ENCODE data around the gene GSE1. TPM values are rescaled to one million over a fixed set of nuclear protein-coding genes. Genes with fewer than 3 reads are reported as not detected.

The GSE1 gene
- total and polyA plus RNA-seq, 2 experiments from 2014 or later, result 27.9 to 43.5 TPM

- 67% methylated on average over 3 of the region's 8 CpGs for WGBS (ENCODE audit: low lambda C conversion rate, missing lambda C conversion rate)
- H3K4me1 ChIP-seq (ENCODE audit: insufficient read depth), result peaks cover 24% of the 10 kb centered on the region
Observed at GRCh38 chr16:85627089-85627488, 14.0 kb downstream of the GSE1 start.

GRCh38 chr16:85627526-85628264, 14.6 kb downstream of the GSE1 start:
- 83% methylated on average over 26 of the region's 30 CpGs for WGBS (ENCODE audit: low lambda C conversion rate, missing lambda C conversion rate)
- Histone ChIP-seq H3K4me2 (peak overlapping the region; percentile 65), H3K9me3 (ENCODE audit: low read depth) (no peaks in the 10 kb centered on the region), H3K4me3 (no peak overlapping the region), H2AFZ (no peak overlapping the region), H3K9me2 (replicated peaks; ENCODE audit: insufficient read depth) (no peaks in the 10 kb centered on the region), H3K4me1 (ENCODE audit: insufficient read depth) (peaks cover 18% of the 10 kb centered on the region), H3K27ac (no peak overlapping the region), H3K79me2 (peaks cover 100% of the 10 kb centered on the region), H3K36me3 (replicated peaks; ENCODE audit: insufficient read depth, low read depth) (no peaks in the 10 kb centered on the region), H3K27me3 (no peaks in the 10 kb centered on the region), H4K20me1 (ENCODE audit: insufficient read depth, poor library complexity, severe bottlenecking) (peaks cover 100% of the 10 kb centered on the region)
- no peak for TF ChIP-seq EZH2 (IDR thresholded peaks at IDR 0.05; ENCODE audit: borderline replicate concordance)
- DNase-seq (ENCODE audit: low spot score), result no peak

More at GRCh38 chr16:85627089-85627488, 14.0 kb downstream of the GSE1 start:
- Histone ChIP-seq H2AFZ (no peak overlapping the region), H3K9me2 (replicated peaks; ENCODE audit: insufficient read depth) (no peaks in the 10 kb centered on the region), H3K4me3 (no peak overlapping the region), H3K36me3 (replicated peaks; ENCODE audit: insufficient read depth, low read depth) (no peaks in the 10 kb centered on the region), H3K27ac (no peak overlapping the region), H3K27me3 (no peaks in the 10 kb centered on the region), H3K4me2 (peak overlapping the region; percentile 65), H3K79me2 (peaks cover 100% of the 10 kb centered on the region), H4K20me1 (ENCODE audit: insufficient read depth, poor library complexity, severe bottlenecking) (peaks cover 100% of the 10 kb centered on the region), H3K9me3 (ENCODE audit: low read depth) (no peaks in the 10 kb centered on the region)
- TF ChIP-seq EZH2phosphoT487 (IDR thresholded peaks at IDR 0.05; ENCODE audit: low read depth, severe bottlenecking, unreplicated experiment) (no peak), EZH2 (IDR thresholded peaks at IDR 0.05; ENCODE audit: borderline replicate concordance) (no peak), CTCF (IDR thresholded peaks at IDR 0.05; ENCODE audit: poor library complexity) (no peak)
- no peak for DNase-seq (ENCODE audit: low spot score)

- Histone ChIP-seq H3K9me2 (replicated peaks; ENCODE audit: insufficient read depth) (no peaks in the 10 kb centered on the region), H4K20me1 (ENCODE audit: insufficient read depth, poor library complexity, severe bottlenecking) (peaks cover 100% of the 10 kb centered on the region), H3K4me1 (ENCODE audit: insufficient read depth) (peaks cover 17% of the 10 kb centered on the region), H2AFZ (no peak overlapping the region), H3K9me3 (ENCODE audit: low read depth) (no peaks in the 10 kb centered on the region), H3K36me3 (replicated peaks; ENCODE audit: insufficient read depth, low read depth) (no peaks in the 10 kb centered on the region), H3K4me3 (no peak overlapping the region), H3K79me2 (peaks cover 100% of the 10 kb centered on the region), H3K4me2 (no peak overlapping the region), H3K27me3 (no peaks in the 10 kb centered on the region), H3K27ac (no peak overlapping the region)
- DNase-seq (ENCODE audit: low spot score), result no peak
- WGBS (ENCODE audit: low lambda C conversion rate, missing lambda C conversion rate), result 89% methylated on average over 5 of the region's 5 CpGs
- no peak for TF ChIP-seq CTCF (IDR thresholded peaks at IDR 0.05; ENCODE audit: poor library complexity)
- TF ChIP-seq EZH2phosphoT487 (IDR thresholded peaks at IDR 0.05; ENCODE audit: low read depth, severe bottlenecking, unreplicated experiment), result no peak
- no peak for TF ChIP-seq EZH2 (IDR thresholded peaks at IDR 0.05; ENCODE audit: borderline replicate concordance)
Observed at GRCh38 chr16:85628265-85628556, 15.1 kb downstream of the GSE1 start.

GRCh38 chr16:85628645-85629044, 15.5 kb downstream of the GSE1 start:
- Histone ChIP-seq H3K27me3 (no peaks in the 10 kb centered on the region), H3K9me3 (ENCODE audit: low read depth) (no peaks in the 10 kb centered on the region), H3K9me2 (replicated peaks; ENCODE audit: insufficient read depth) (no peaks in the 10 kb centered on the region), H3K4me3 (no peak overlapping the region), H3K4me1 (ENCODE audit: insufficient read depth) (peaks cover 17% of the 10 kb centered on the region), H4K20me1 (ENCODE audit: insufficient read depth, poor library complexity, severe bottlenecking) (peaks cover 100% of the 10 kb centered on the region), H3K36me3 (replicated peaks; ENCODE audit: insufficient read depth, low read depth) (no peaks in the 10 kb centered on the region), H2AFZ (no peak overlapping the region), H3K4me2 (no peak overlapping the region), H3K79me2 (peaks cover 100% of the 10 kb centered on the region), H3K27ac (no peak overlapping the region)
- DNase-seq (ENCODE audit: low spot score), result no peak
- 96% methylated on average over 14 of the region's 14 CpGs for WGBS (ENCODE audit: low lambda C conversion rate, missing lambda C conversion rate)
- no peak for TF ChIP-seq CTCF (IDR thresholded peaks at IDR 0.05; ENCODE audit: poor library complexity)
- TF ChIP-seq EZH2phosphoT487 (IDR thresholded peaks at IDR 0.05; ENCODE audit: low read depth, severe bottlenecking, unreplicated experiment), result no peak
- no peak for TF ChIP-seq EZH2 (IDR thresholded peaks at IDR 0.05; ENCODE audit: borderline replicate concordance)
